Activated CD4-positive, alpha-beta memory T cell treated with anti-CD3 and anti-CD28 coated beads for 36 hours (primary cell): Measurements from ENCODE around the gene SERPINB6. TPM values are rescaled to one million over a fixed set of nuclear protein-coding genes. Genes with fewer than 3 reads are reported as not detected.
"Not testable (repeated sequence)": the region's sequence is repeated elsewhere in the genome, so short reads cannot be mapped to it uniquely, and the experiment has no call there.

Experiments
- CTCF ChIA-PET: fragments of 350-600 bp; sonication (Branson Sonifier 250); formaldehyde crosslinking; loops from one replicate; lab custom pipeline; 2021; ENCODE audit warnings: antibody characterized with exemption, inconsistent platforms; lab: Charles Lee
- POLR2A ChIA-PET: fragments of 350-600 bp; sonication (Branson Sonifier 250); formaldehyde crosslinking; loops from one replicate; lab custom pipeline; 2021; ENCODE audit warnings: antibody characterized with exemption; lab: Charles Lee
- DNase-seq: peaks from one replicate; pipeline ENCODE4 v3.0.0-alpha.2; 2020
- H3K27ac Mint-ChIP-seq: one replicate; pipeline ENCODE4 v1.8.0; 2021; ENCODE audit warnings: mixed read lengths
- H3K27me3 Mint-ChIP-seq: one replicate; pipeline ENCODE4 v1.8.0; 2021; ENCODE audit warnings: mixed read lengths
- H3K36me3 Mint-ChIP-seq: one replicate; pipeline ENCODE4 v1.8.0; 2021; ENCODE audit warnings: mixed read lengths
- H3K4me1 Mint-ChIP-seq: one replicate; pipeline ENCODE4 v1.8.0; 2021; ENCODE audit warnings: low read depth, mixed read lengths
- H3K4me3 Mint-ChIP-seq: one replicate; pipeline ENCODE4 v1.8.0; 2021; ENCODE audit warnings: mild to moderate bottlenecking, mixed read lengths
- H3K9me3 Mint-ChIP-seq: one replicate; pipeline ENCODE4 v1.8.0; 2021; ENCODE audit warnings: mixed read lengths
- intact Hi-C: fragments of 100-400 bp; cut with micrococcal nuclease; formaldehyde crosslinking; loops from one replicate; pipeline ENCODE4 v1.15.1; 2023
- total RNA-seq, 2 experiments: library from RNA; stranded (reverse); gene quantifications; one replicate each; pipeline ENCODE4 v1.2.3, GENCODE V29; 2021

The SERPINB6 gene
- total RNA-seq, 2 experiments from 2014 or later = 59.0 to 64.7 TPM

DNA sequence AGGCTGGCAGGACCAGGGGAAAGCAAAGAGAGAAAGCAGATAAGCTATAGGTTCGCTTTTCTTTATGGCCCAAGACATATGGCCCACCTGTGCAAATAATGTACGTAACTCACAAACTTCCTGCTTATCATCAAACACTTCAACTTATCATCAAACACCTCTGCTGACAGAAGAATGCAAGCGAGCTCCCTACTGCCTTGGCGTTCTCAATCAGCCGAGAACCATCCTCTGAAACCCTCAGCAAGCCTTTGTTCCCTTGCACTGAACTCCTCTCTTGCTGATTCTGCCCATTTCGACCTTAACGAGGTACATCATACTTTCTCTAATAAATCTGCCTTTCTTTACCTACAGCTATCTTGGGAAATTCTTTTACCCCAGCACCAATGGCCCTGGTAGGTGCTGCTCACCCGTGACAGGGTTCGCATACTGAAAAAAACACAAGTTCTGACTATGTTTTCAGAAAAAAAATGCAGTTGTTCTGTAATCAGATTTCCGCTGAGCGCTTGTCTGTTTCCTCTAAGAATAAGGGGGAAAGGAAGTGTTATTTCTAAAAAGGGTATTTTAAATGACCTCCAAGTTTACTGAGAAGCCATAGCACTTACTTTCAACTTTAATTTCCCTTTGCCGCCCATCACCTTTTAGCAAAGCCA, 28.3 kb downstream of the SERPINB6 start:
- ChIA-PET CTCF (interaction anchor here (1.3 to 2.6 kb wide), 2 partner anchors 9 to 11 kb away, joined by 5 to 12 read pairs; no protein-coding TSS in a partner anchor), POLR2A (interaction anchor here (0.6 kb wide), 1 partner anchor 46 kb away, joined by 3 read pairs; no protein-coding TSS in a partner anchor)
- Mint-ChIP-seq H3K4me1 (peaks cover 47% of the 10 kb centered on the region), H3K4me3 (peak overlapping the region; percentile 47), H3K9me3 (peaks cover 15% of the 10 kb centered on the region), H3K27ac (peak overlapping the region; percentile 51), H3K36me3 (peaks cover 21% of the 10 kb centered on the region), H3K27me3 (peaks cover 1% of the 10 kb centered on the region)
- no peak for DNase-seq
- intact Hi-C loops = no loop called here

DNA sequence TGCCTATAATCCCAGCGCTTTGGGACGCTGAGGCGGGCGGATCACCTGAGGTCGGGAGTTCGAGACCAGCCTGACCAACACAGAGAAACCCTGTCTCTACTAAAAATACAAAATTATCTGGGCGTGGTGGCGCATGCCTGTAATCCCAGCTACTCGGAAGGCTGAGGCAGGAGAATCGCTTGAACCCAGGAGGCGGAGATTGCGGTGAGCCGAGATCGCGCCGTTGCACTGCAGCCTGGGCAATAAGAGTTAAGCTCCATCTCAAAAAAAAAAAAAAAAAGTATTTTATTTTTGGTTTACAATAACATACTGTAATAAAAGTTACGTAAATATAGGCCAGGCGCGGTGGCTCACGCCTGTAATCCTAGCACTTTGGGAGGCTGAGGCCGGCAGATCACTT, 29.3 kb downstream of the SERPINB6 start:
- H3K27ac Mint-ChIP-seq, DNase-seq, H3K27me3 Mint-ChIP-seq, intact Hi-C loops: not testable (repeated sequence)
- ChIA-PET CTCF (interaction anchor here (1.0 to 2.9 kb wide), 5 partner anchors 10 to 84 kb away, joined by 3 to 20 read pairs (median 12); no protein-coding TSS in a partner anchor), POLR2A (interaction anchor here (1.0 to 2.6 kb wide), 2 partner anchors 47 to 83 kb away, joined by 3 to 33 read pairs; no protein-coding TSS in a partner anchor)
- Mint-ChIP-seq H3K4me1 (peaks cover 55% of the 10 kb centered on the region), H3K36me3 (peaks cover 20% of the 10 kb centered on the region), H3K9me3 (peaks cover 21% of the 10 kb centered on the region), H3K4me3 (peak overlapping the region; percentile 17)

DNA sequence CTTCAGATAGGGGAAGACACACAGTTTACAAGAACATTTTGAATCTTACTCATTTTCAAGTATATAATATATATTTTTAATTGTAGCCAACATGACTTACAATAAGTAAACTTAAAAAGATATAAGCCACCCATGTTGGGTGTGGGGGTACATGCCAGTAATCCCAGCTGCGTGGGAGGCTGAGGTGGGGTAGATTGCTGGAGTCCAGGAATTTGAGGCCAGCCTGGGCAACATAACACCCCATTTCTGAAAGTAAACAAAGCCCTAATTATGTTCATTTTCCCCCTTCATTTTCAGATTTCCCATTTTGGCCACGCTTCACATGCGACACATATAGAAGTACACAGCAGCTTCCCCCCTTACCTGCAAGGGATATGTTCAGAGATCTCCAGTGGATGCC, 30.5 kb downstream of the SERPINB6 start:
- peak; percentile 40 for DNase-seq
- peak overlapping the region; percentile 99 for H3K27ac Mint-ChIP-seq
- ChIA-PET CTCF (interaction anchor here (0.6 to 2.9 kb wide), 13 partner anchors 10 to 143 kb away, joined by 3 to 21 read pairs (median 5); no protein-coding TSS in a partner anchor), POLR2A (interaction anchor here (0.6 to 2.6 kb wide), 17 partner anchors 9 to 495 kb away, joined by 3 to 33 read pairs (median 5); partner anchors contain the start of genes SERPINB1 and SERPINB9)
- intact Hi-C loops = loop anchor here (1.0 to 2.0 kb wide), 8 partner anchors 36 to 150 kb away; partner anchors contain the start of gene SERPINB1
- H3K4me3 Mint-ChIP-seq = no peak overlapping the region
- H3K4me1 Mint-ChIP-seq = peaks cover 65% of the 10 kb centered on the region
- peaks cover 1% of the 10 kb centered on the region for H3K27me3 Mint-ChIP-seq
- peaks cover 28% of the 10 kb centered on the region for H3K36me3 Mint-ChIP-seq
- peaks cover 28% of the 10 kb centered on the region for H3K9me3 Mint-ChIP-seq

DNA sequence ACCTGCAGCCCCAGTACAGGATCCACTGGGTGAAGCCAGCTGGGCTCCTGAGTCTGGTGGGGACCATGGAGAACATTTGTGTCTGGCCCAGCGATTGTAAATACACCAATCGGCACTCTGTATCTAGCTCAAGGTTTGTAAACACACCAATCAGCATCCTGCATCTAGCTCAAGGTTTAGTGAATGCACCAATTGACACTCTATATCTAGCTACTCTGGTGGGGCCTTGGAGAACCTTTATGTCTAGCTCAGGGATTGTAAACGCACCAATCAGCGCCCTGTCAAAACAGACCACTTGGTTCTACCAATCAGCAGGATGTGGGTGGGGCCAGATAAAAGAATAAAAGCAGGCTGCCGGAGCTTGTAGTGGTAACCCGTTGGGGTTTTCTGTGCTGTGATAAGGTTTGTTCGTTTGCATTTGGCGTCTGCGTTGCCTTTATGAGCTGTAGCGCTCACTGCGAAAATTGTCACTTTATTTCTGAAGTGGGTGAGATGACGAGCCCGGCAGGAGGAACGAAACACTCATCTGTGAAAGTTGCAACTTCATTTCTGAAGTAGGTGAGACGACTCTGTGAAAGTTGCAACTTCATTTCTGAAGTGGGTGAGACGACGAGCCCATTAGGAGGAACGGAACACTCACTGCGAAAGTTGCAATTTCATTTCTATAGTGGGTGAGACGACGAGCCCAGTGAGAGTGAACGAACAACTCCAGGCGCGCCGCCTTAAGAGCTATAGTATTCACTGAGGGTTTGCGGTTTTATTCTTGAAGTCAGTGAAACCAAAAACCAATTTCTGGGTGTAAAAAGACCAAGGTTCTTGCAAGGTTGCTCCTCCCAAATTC, 31.1 kb downstream of the SERPINB6 start:
- Mint-ChIP-seq H3K36me3 (peaks cover 30% of the 10 kb centered on the region), H3K9me3 (peaks cover 31% of the 10 kb centered on the region), H3K4me3 (peak overlapping the region; percentile 54), H3K27ac (peak overlapping the region; percentile 99), H3K4me1 (peaks cover 67% of the 10 kb centered on the region), H3K27me3 (peaks cover 1% of the 10 kb centered on the region)
- POLR2A ChIA-PET = interaction anchor here (0.6 to 2.6 kb wide), 17 partner anchors 10 to 495 kb away, joined by 3 to 33 read pairs (median 5); partner anchors contain the start of genes SERPINB1 and SERPINB9
- CTCF ChIA-PET = interaction anchor here (0.6 to 2.9 kb wide), 16 partner anchors 9 to 149 kb away, joined by 3 to 21 read pairs (median 4); no protein-coding TSS in a partner anchor
- intact Hi-C loops = loop anchor here (1.0 to 2.0 kb wide), 8 partner anchors 37 to 149 kb away; partner anchors contain the start of gene SERPINB1
- peak; percentile 92 for DNase-seq

DNA sequence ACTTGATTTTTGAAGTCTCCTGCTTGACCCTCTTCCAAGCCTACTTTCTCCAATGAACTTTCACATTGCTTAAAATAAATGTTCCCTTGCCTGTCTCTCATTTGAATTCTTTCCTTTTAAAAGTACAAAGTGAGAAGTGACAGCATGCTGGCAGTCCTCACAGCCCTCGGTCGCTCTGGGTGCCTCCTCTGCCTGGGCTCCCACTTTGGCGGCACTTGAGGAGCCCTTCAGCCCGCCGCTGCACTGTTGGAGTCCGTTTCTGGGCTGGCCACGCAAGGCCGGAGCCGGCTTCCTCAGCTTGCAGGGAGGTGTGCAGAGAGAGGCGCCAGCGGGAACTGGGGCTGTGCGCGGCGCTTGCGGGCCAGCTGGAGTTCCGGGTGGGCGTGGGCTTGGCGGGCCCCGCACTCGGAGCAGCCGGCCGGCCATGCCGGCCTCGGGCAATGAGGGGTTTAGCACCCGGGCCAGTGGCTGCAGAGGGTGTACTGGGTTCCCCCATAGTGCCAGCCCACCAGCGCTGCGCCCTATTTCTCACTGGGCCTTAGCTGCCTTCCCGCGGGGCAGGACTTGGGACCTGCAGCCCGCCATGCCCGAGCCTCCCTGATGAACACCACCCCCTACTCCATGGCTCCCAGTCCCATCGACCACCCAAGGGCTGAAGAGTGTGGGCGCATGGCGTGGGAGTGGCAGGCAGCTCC, 31.9 kb downstream of the SERPINB6 start:
- Mint-ChIP-seq H3K27me3 (peaks cover 1% of the 10 kb centered on the region), H3K27ac (peak overlapping the region; percentile 99), H3K9me3 (peaks cover 31% of the 10 kb centered on the region), H3K4me3 (no peak overlapping the region), H3K36me3 (peaks cover 30% of the 10 kb centered on the region), H3K4me1 (peaks cover 67% of the 10 kb centered on the region)
- intact Hi-C loops = loop anchor here (1.0 to 2.0 kb wide), 8 partner anchors 37 to 148 kb away; partner anchors contain the start of gene SERPINB1
- POLR2A ChIA-PET = interaction anchor here (1.1 to 2.6 kb wide), 12 partner anchors 37 to 98 kb away, joined by 4 to 33 read pairs (median 8); partner anchors contain the start of genes SERPINB1 and SERPINB9
- no peak for DNase-seq
- CTCF ChIA-PET = interaction anchor here (0.8 to 2.9 kb wide), 12 partner anchors 8 to 148 kb away, joined by 3 to 21 read pairs (median 4); no protein-coding TSS in a partner anchor

DNA sequence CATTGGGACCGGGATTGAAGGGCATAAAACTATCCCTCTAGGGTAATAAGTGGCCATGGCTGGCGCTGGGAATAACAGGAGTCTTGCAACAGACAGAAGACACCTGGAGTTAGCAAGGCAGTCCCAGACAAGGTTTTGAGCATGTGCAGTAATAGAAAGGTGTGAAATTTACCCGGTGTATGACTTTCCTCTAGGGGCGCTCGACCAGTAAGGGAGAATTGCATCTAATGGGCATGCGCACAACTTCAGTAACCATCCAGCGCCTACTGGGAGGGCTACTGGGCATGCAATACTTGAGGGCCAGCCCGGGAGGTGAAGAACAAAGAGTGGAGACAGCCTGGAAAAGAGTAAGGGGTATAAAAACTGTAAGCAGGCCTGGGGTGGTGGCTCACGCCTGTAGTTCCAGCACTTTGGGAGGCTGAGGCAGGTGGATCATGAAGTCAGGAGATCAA, 32.7 kb downstream of the SERPINB6 start:
- H3K27ac Mint-ChIP-seq = peak overlapping the region; percentile 90
- peaks cover 30% of the 10 kb centered on the region for H3K36me3 Mint-ChIP-seq
- peaks cover 31% of the 10 kb centered on the region for H3K9me3 Mint-ChIP-seq
- H3K4me3 Mint-ChIP-seq = no peak overlapping the region
- peak; percentile 6 for DNase-seq
- intact Hi-C loops = no loop called here
- ChIA-PET POLR2A (no interaction called here), CTCF (interaction anchor here (1.1 kb wide), 1 partner anchor 92 kb away, joined by 3 read pairs; no protein-coding TSS in a partner anchor)
- peaks cover 1% of the 10 kb centered on the region for H3K27me3 Mint-ChIP-seq
- H3K4me1 Mint-ChIP-seq = peaks cover 65% of the 10 kb centered on the region

DNA sequence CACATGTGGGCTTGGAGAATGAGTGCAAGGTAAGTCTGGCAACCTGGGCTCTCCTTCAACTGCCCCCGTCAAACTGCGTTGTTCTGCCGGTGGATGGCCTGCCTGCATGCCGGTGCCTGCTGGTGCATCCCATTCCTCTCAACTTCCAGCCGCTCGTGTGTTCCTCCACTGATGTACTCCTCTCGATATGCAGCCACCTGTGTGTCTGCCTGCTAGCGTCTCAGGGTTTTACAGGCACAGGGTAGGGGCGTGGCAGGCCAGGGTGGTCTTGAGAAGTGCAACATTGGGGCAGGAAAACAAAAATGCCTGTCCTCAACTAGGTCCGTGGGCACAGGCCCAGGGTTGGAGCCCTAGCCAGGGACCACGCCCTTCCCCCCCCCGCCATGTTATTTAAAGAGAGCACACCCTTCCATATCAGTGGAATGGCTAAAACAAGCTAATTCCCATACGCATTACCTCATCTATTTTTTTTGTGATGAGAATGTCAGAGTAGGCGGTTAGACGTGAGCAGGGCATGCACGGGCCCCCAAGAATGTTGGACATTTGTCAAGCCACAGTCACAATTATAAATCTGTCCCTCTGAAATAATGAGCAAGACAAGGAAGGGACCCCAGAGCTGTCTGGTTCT, 33.2 kb downstream of the SERPINB6 start:
- H3K4me1 Mint-ChIP-seq = peaks cover 60% of the 10 kb centered on the region
- POLR2A ChIA-PET = no interaction called here
- H3K36me3 Mint-ChIP-seq = peaks cover 30% of the 10 kb centered on the region
- peaks cover 31% of the 10 kb centered on the region for H3K9me3 Mint-ChIP-seq
- H3K27me3 Mint-ChIP-seq = peaks cover 1% of the 10 kb centered on the region
- peak overlapping the region; percentile 90 for H3K27ac Mint-ChIP-seq
- CTCF ChIA-PET = interaction anchor here (1.1 to 2.0 kb wide), 2 partner anchors 14 to 92 kb away, joined by 3 to 10 read pairs; no protein-coding TSS in a partner anchor
- peak overlapping the region; percentile 8 for H3K4me3 Mint-ChIP-seq
- DNase-seq = peak; percentile 8
- intact Hi-C loops = no loop called here

DNA sequence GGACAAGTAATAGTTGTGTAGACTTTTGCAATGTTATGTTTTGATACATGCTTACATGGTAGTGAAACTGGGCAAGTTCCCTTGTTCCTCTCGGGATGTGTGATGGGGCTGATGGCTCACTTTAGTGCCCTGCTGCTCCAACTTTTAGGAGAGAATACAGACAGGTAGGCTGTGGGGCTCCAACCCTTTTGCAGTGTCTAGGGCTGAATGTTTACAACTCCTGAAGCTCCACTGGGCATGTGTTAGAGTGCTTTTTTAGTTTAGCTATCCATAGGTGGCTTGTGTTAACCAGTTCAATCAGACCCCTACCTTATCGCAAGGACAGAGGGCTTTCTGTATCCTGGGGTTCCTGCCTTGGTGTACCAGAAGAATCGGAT, 33.8 kb downstream of the SERPINB6 start:
- intact Hi-C loops = no loop called here
- peaks cover 30% of the 10 kb centered on the region for H3K36me3 Mint-ChIP-seq

DNA sequence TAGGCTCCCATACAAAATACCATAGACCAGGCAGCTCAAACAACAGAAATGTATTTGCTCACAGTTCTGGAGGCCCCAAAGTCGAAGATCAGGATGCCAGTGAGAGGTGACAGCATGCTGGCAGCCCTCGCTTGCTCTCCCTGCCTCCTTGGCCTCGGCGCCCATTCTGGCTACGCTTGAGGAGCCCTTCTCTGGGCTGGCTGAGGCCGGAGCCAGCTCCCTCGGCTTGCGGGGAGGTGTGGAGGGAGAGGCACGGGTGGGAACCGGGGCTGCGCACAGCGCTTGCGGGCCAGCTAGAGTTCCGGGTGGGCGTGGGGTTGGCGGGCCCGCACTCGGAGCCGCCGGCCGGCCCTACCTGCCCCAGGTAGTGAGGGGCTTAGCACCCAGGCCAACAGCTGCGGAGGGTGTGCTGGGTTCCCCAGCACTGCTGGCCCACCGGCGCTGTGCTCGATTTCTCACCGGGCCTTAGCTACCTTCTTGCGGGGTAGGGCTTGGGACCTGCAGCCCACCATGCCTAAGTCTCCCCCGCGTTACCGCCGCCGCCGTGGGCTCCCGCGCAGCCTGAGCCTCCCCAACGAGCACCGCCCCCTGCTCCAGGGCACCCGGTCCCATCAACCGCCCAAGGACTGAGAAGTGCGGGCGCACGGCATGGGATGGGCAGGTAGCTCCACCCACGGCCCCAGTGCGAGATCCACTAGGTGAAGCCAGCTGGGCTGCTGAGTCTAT, 35.6 kb downstream of the SERPINB6 start:
- DNase-seq = peak; percentile 8
- no peaks in the 10 kb centered on the region for H3K27me3 Mint-ChIP-seq
- POLR2A ChIA-PET = interaction anchor here (1.2 to 2.6 kb wide), 6 partner anchors 35 to 94 kb away, joined by 3 to 22 read pairs (median 11); partner anchors contain the start of gene SERPINB1
- peak overlapping the region; percentile 90 for H3K27ac Mint-ChIP-seq
- no peak overlapping the region for H3K4me3 Mint-ChIP-seq
- intact Hi-C loops = no loop called here
- CTCF ChIA-PET = interaction anchor here (1.0 to 3.7 kb wide), 15 partner anchors 17 to 168 kb away, joined by 3 to 28 read pairs (median 5); partner anchors contain the start of genes SERPINB1 and SERPINB9
- peaks cover 53% of the 10 kb centered on the region for H3K4me1 Mint-ChIP-seq
- peaks cover 29% of the 10 kb centered on the region for H3K9me3 Mint-ChIP-seq
- peaks cover 30% of the 10 kb centered on the region for H3K36me3 Mint-ChIP-seq

More for the DNA sequence above, 33.8 kb downstream of the SERPINB6 start:
- POLR2A ChIA-PET = interaction anchor here (0.8 to 2.6 kb wide), 10 partner anchors 41 to 172 kb away, joined by 3 to 22 read pairs (median 6); partner anchors contain the start of gene SERPINB1
- Mint-ChIP-seq H3K4me3 (peak overlapping the region; percentile 31), H3K9me3 (peaks cover 30% of the 10 kb centered on the region), H3K27ac (peak overlapping the region; percentile 90), H3K4me1 (peaks cover 55% of the 10 kb centered on the region), H3K27me3 (peaks cover under 1% of the 10 kb centered on the region)
- CTCF ChIA-PET = interaction anchor here (1.1 to 2.1 kb wide), 4 partner anchors 15 to 170 kb away, joined by 3 to 10 read pairs (median 8); no protein-coding TSS in a partner anchor
- peak; percentile 20 for DNase-seq
